Fibroblast of lung (primary cell): ENCODE results near the gene HES7. TPM values are rescaled to one million over a fixed set of nuclear protein-coding genes. Genes with fewer than 3 reads are reported as not detected.

Experiments
- DNase-seq, 2 donors: peaks; one replicate each; pipeline versions ENCODE4 v3.0.0 to v3.0.0-alpha.2; 2010; ENCODE audit warnings: low read depth in 2 of 2
- H2AFZ ChIP-seq: 2 replicates; pipeline ENCODE4 v1.5.1; 2012; ENCODE audit warnings: low read length, control low read depth, inconsistent platforms
- H3K27ac ChIP-seq: 2 replicates; pipeline ENCODE4 v1.5.1; 2011; ENCODE audit warnings: low read length, control low read depth; ENCODE audit not compliant: insufficient read depth
- H3K27me3 ChIP-seq: 2 replicates; pipeline ENCODE4 v1.5.1; 2011; ENCODE audit warnings: mild to moderate bottlenecking, low read length; ENCODE audit not compliant: control insufficient read depth, insufficient read depth
- H3K36me3 ChIP-seq: 2 replicates; pipeline ENCODE4 v1.5.1; 2011; ENCODE audit warnings: low read length; ENCODE audit not compliant: control insufficient read depth, insufficient read depth
- H3K4me1 ChIP-seq: 2 replicates; pipeline ENCODE4 v1.5.1; 2011; ENCODE audit warnings: low read length; ENCODE audit not compliant: control insufficient read depth, insufficient read depth; ENCODE audit errors: extremely low read depth
- H3K4me2 ChIP-seq: 2 replicates; pipeline ENCODE4 v1.5.1; 2011; ENCODE audit warnings: low read length, control low read depth; ENCODE audit not compliant: insufficient read depth; ENCODE audit errors: extremely low read depth
- H3K4me3 ChIP-seq, 4 experiments: fragments of 200-600 bp in 1 of 4; sonication (generic) in 1 of 4; replicated peaks in 1 of 4; 2 replicates each; pipeline ENCODE4 v1.5.1; 2011 to 2016; ENCODE audit warnings: low read length in 4 of 4, low read depth in 3 of 4, mild to moderate bottlenecking in 3 of 4, control low read depth in 2 of 4, inconsistent platforms in 1 of 4, mixed read lengths in 1 of 4; ENCODE audit not compliant: insufficient read depth in 1 of 4; ENCODE audit errors: control extremely low read depth in 1 of 4
- H3K79me2 ChIP-seq: 2 replicates; pipeline ENCODE4 v1.5.1; 2012; ENCODE audit warnings: mild to moderate bottlenecking, low read length, inconsistent platforms; ENCODE audit not compliant: control insufficient read depth, insufficient read depth
- H3K9ac ChIP-seq: 2 replicates; pipeline ENCODE4 v1.5.1; 2011; ENCODE audit warnings: mild to moderate bottlenecking, low read length, control low read depth; ENCODE audit not compliant: insufficient read depth
- H3K9me3 ChIP-seq: 2 replicates; pipeline ENCODE4 v1.5.1; 2012; ENCODE audit warnings: low read depth, low read length; ENCODE audit not compliant: control insufficient read depth, insufficient read depth
- H4K20me1 ChIP-seq: 2 replicates; pipeline ENCODE4 v1.5.1; 2011; ENCODE audit warnings: low read length; ENCODE audit not compliant: control insufficient read depth, insufficient read depth; ENCODE audit errors: extremely low read depth
- CTCF ChIP-seq, 2 donors: IDR thresholded peaks in 1 of 2; conservative IDR thresholded peaks in 1 of 2; 1 replicate in 1 of 2; 2 replicates in 1 of 2; pipeline ENCODE4 v1.5.1; 2011 to 2012; ENCODE audit warnings: low read length in 2 of 2, control low read depth in 1 of 2, inconsistent platforms in 1 of 2, low read depth in 1 of 2, mild to moderate bottlenecking in 1 of 2
- EZH2 ChIP-seq: IDR thresholded peaks from 2 replicates; pipeline ENCODE4 v1.5.1; 2012; ENCODE audit warnings: low read length, control low read depth, mild to moderate bottlenecking; ENCODE audit errors: missing control alignments
- polyA plus RNA-seq, 2 donors: library from polyadenylated mRNA; depleted of rRNA in 1 of 2; stranded (reverse) in 1 of 2; unstranded in 1 of 2; fragments of >200 nt; gene quantifications; 2 replicates each; pipeline ENCODE4 v1.2.1, GENCODE V29; 2011 to 2012; ENCODE audit warnings: missing spikeins in 1 of 2
- total RNA-seq: library from RNA; depleted of rRNA; stranded (reverse); fragments of >200 nt; gene quantifications from 2 replicates; pipeline ENCODE4 v1.2.1, GENCODE V29; 2014

Gene HES7
- total and polyA plus RNA-seq, 2 donors (not counting 1 experiment from before 2014, with no cell fraction given), result under 0.01 TPM; not detected in 1

- Histone ChIP-seq H3K27ac (no peak overlapping the region), H3K36me3 (no peaks in the 10 kb centered on the region), H3K4me1 (no peaks in the 10 kb centered on the region), H4K20me1 (no peaks in the 10 kb centered on the region), H3K9ac (no peak overlapping the region), H3K9me3 (no peaks in the 10 kb centered on the region), H3K79me2 (no peaks in the 10 kb centered on the region), H3K4me2 (no peak overlapping the region), H3K27me3 (peaks cover 13% of the 10 kb centered on the region), H2AFZ (no peak overlapping the region), H3K4me3 (no peak overlapping the region)
- TF ChIP-seq EZH2 (no peak), CTCF (conservative IDR thresholded peaks at IDR 0.05 in 1 of 2, IDR thresholded peaks at IDR 0.05 in 1 of 2; ENCODE audit: low read depth in 1 of 2, low read length in 2 of 2) (no peak)
- DNase-seq, result no peak
Observed at GRCh38 chr17:8105957-8106398, 17.9 kb downstream of the HES7 start.

GRCh38 chr17:8104911-8105310 lies 19.0 kb downstream of the HES7 start:
- Histone ChIP-seq H3K4me1 (no peaks in the 10 kb centered on the region), H3K9me3 (no peaks in the 10 kb centered on the region), H3K27ac (no peak overlapping the region), H4K20me1 (no peaks in the 10 kb centered on the region), H3K36me3 (no peaks in the 10 kb centered on the region), H3K27me3 (peaks cover 2% of the 10 kb centered on the region), H3K4me3 (no peak overlapping the region), H2AFZ (no peak overlapping the region), H3K4me2 (no peak overlapping the region), H3K9ac (no peak overlapping the region), H3K79me2 (no peaks in the 10 kb centered on the region)
- TF ChIP-seq CTCF (conservative IDR thresholded peaks at IDR 0.05 in 1 of 2, IDR thresholded peaks at IDR 0.05 in 1 of 2; ENCODE audit: low read depth in 1 of 2, low read length in 2 of 2), result no peak
- no peak for TF ChIP-seq EZH2
- no peak for DNase-seq

- H4K20me1 ChIP-seq, result no peaks in the 10 kb centered on the region
- no peak for TF ChIP-seq CTCF (conservative IDR thresholded peaks at IDR 0.05 in 1 of 2, IDR thresholded peaks at IDR 0.05 in 1 of 2; ENCODE audit: low read depth in 1 of 2, low read length in 2 of 2)
- TF ChIP-seq EZH2, result no peak
- H3K9me3 ChIP-seq, result no peaks in the 10 kb centered on the region
- no peaks in the 10 kb centered on the region for H3K27me3 ChIP-seq
- H3K27ac ChIP-seq, result no peak overlapping the region
- no peaks in the 10 kb centered on the region for H3K36me3 ChIP-seq
- no peaks in the 10 kb centered on the region for H3K79me2 ChIP-seq
- H3K4me2 ChIP-seq, result no peak overlapping the region
- H3K9ac ChIP-seq, result no peak overlapping the region
- no peaks in the 10 kb centered on the region for H3K4me1 ChIP-seq
- no peak for DNase-seq
- H2AFZ ChIP-seq, result no peak overlapping the region
- H3K4me3 ChIP-seq, result no peak overlapping the region
Observed at GRCh38 chr17:8103549-8103948, 20.4 kb downstream of the HES7 start.
